SK-N-MC (cell line): Measurements from ENCODE around the gene PVR.

Experiments used
- EZH2 ChIP-seq: fragments of 200-600 bp; sonication (generic); IDR thresholded peaks from one replicate; pipeline ENCODE4 v1.6.1; 2017; ENCODE audit warnings: antibody characterized with exemption
- FOXP2 ChIP-seq: optimal IDR thresholded peaks from 2 replicates; pipeline ENCODE3; 2011; ENCODE audit warnings: mild to moderate bottlenecking, moderate library complexity; ENCODE audit not compliant: insufficient read depth; ENCODE audit errors: extremely low read length, control extremely low read depth
- POLR2AphosphoS5 ChIP-seq: IDR thresholded peaks from 2 replicates; pipeline ENCODE4 v1.6.1; 2012; ENCODE audit warnings: mild to moderate bottlenecking, low read depth, low read length, borderline replicate concordance

DNA sequence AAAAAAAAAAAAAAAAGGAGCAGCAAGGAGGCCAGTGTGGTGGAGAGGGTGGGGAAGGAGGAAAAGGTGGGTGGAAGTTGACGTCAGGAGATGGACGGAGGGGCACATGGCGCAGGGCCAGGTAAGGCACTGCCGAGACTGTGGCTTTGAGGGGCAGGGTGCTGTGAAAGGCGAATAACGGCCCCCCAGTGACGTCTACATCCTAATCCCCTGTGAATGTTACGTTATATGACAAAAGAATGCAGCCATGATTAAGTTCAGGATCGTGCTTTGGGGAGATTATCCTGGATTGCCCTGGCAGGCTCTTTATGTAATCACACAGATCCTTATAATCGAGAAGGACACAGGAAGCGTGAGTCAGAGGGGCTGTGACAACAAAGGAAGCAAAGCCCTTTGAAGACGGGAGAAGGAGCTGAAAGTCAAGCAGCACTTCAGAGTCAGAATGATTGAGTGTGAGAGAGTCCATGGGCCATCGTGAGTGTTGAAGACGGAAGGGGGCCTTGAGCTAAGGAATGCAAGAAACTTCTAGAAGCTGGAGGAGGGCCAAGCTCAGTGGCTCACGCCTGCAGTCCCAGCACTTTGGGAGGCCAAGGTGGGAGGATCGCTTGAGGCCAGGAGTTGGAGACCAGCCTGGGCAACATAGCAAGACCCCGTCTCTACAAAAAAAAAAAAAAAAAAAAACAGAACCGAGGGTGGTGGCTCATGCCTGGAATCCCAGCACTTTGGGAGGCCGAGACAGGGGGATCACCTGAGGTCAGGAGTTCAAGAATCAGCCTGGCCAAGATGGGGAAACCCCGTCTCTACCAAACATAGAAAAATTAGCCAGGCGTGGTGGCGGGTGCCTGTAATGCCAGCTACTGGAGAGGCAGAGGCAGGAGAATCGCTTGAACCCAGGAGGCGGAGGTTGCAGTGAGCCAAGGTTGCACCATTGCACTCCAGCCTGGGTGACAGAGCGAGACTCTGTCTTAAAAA is 41.5 kb downstream of the PVR start:
- TF ChIP-seq EZH2 (no peak), POLR2AphosphoS5 (no peak), FOXP2 (no peak)
